HCT116 (cell line): ENCODE data around the gene RYR3. TPM values are rescaled to one million over a fixed set of nuclear protein-coding genes. Genes with fewer than 3 reads are reported as not detected.
"Not testable (repeated sequence)": the region's sequence is repeated elsewhere in the genome, so short reads cannot be mapped to it uniquely, and the experiment has no call there.

Experiments
- ATAC-seq: fragments of 200-7000 bp; cut with Tn5 transposase; 2 replicates; pipeline ENCODE4 v1.9.1; 2020; ENCODE audit warnings: mild to moderate bottlenecking, moderate library complexity
- BruUV-seq: library from RNA; stranded (reverse); fragments of 400-500 nt; replicated peaks from 2 replicates; lab custom pipeline; 2021; lab: Mats Ljungman, UMichigan
- CTCF ChIA-PET: fragments of 300-600 bp; sonication (Branson Sonifier 250); formaldehyde crosslinking; loops from one replicate; lab custom pipeline; 2021; ENCODE audit warnings: antibody characterized with exemption; lab: Charles Lee
- POLR2A ChIA-PET: fragments of 300-600, 350-600 bp; sonication (Branson Sonifier 250); formaldehyde crosslinking; loops from one replicate; lab custom pipeline; 2021; ENCODE audit warnings: antibody characterized with exemption; lab: Charles Lee
- RAD21 ChIA-PET, 2 experiments: fragments of 300-600 bp; sonication (Branson Sonifier 250); formaldehyde crosslinking; loops; one replicate each; lab custom pipeline; 2023; ENCODE audit warnings: low total read pairs in 2 of 2; ENCODE audit not compliant: uncharacterized antibody in 2 of 2, unreplicated experiment in 2 of 2, low non-redundant PET in 1 of 2; lab: Charles Lee
- DNase-seq: peaks from one replicate; pipeline ENCODE4 v3.0.0-alpha.2; 2010; ENCODE audit warnings: low read depth, low spot score
- H2AFZ ChIP-seq: fragments of 200-600 bp; shearing (Covaris generic), sonication (generic); 2 replicates; pipeline ENCODE4 v1.6.1; 2017; ENCODE audit warnings: low read depth, mixed run types, mixed read lengths, antibody characterized with exemption, low read length; ENCODE audit not compliant: poor library complexity, severe bottlenecking
- H3K27ac ChIP-seq: 2 replicates; pipeline ENCODE4 v1.5.1; 2012; ENCODE audit warnings: low read depth, low read length
- H3K27me3 ChIP-seq: fragments of 200-600 bp; sonication (generic); 2 replicates; pipeline ENCODE4 v1.6.1; 2016; ENCODE audit warnings: mixed run types, low read length, mixed read lengths; ENCODE audit not compliant: insufficient read depth
- H3K36me3 ChIP-seq, 2 experiments: fragments of 200-500 bp in 1 of 2; fragments of 200-600 bp in 1 of 2; sonication (Bioruptor generic) in 1 of 2; sonication (generic) in 1 of 2; 2 replicates each; pipeline versions ENCODE4 v1.5.1 to v1.6.1; 2014 to 2016; ENCODE audit warnings: low read length in 2 of 2, inconsistent platforms in 1 of 2, mixed read lengths in 1 of 2, mixed run types in 1 of 2; ENCODE audit not compliant: insufficient read depth in 2 of 2, control insufficient read depth in 1 of 2
- H3K4me1 ChIP-seq, 2 experiments: fragments of 200-600 bp in 1 of 2; sonication (generic) in 1 of 2; 2 replicates each; pipeline versions ENCODE4 v1.5.1 to v1.6.1; 2012 to 2017; ENCODE audit warnings: low read length in 2 of 2, inconsistent platforms in 1 of 2, mild to moderate bottlenecking in 1 of 2, mixed read lengths in 1 of 2, mixed run types in 1 of 2, moderate library complexity in 1 of 2; ENCODE audit not compliant: insufficient read depth in 2 of 2, control insufficient read depth in 1 of 2
- H3K4me2 ChIP-seq: fragments of 200-600 bp; sonication (generic); 2 replicates; pipeline ENCODE4 v1.6.1; 2017; ENCODE audit warnings: mixed run types, low read length, mixed read lengths
- H3K4me3 ChIP-seq, 2 experiments: fragments of 200-600 bp in 1 of 2; sonication (generic) in 1 of 2; replicated peaks in 1 of 2; 2 replicates each; pipeline ENCODE4 v1.5.1; 2011 to 2016; ENCODE audit warnings: low read length in 2 of 2, control low read depth in 1 of 2, low read depth in 1 of 2, mild to moderate bottlenecking in 1 of 2, mixed read lengths in 1 of 2, mixed run types in 1 of 2
- H3K79me2 ChIP-seq: fragments of 200-600 bp; sonication (generic); 2 replicates; pipeline ENCODE4 v1.6.1; 2017; ENCODE audit warnings: mild to moderate bottlenecking, mixed run types, low read length, moderate library complexity, mixed read lengths; ENCODE audit not compliant: insufficient read depth
- H3K9ac ChIP-seq: fragments of 200-600 bp; sonication (generic); 2 replicates; pipeline ENCODE4 v1.6.1; 2016; ENCODE audit warnings: low read length, mixed read lengths
- H3K9me2 ChIP-seq: fragments of 200-600 bp; sonication (generic), shearing (Covaris generic); 2 replicates; pipeline ENCODE4 v1.6.1; 2017; ENCODE audit warnings: mixed run types, mild to moderate bottlenecking, moderate library complexity; ENCODE audit not compliant: insufficient read depth
- H3K9me3 ChIP-seq, 2 experiments: fragments of 200-500 bp in 1 of 2; fragments of 200-600 bp in 1 of 2; sonication (Bioruptor generic) in 1 of 2; sonication (generic) in 1 of 2; 2 replicates each; pipeline ENCODE4 v1.6.1; 2014 to 2017; ENCODE audit warnings: low read length in 2 of 2, mixed read lengths in 2 of 2, inconsistent platforms in 1 of 2, low read depth in 1 of 2, mild to moderate bottlenecking in 1 of 2, mixed run types in 1 of 2, moderate library complexity in 1 of 2; ENCODE audit not compliant: control insufficient read depth in 1 of 2, insufficient read depth in 1 of 2
- H4K20me1 ChIP-seq: fragments of 200-600 bp; sonication (generic), shearing (Covaris generic); 2 replicates; pipeline ENCODE4 v1.6.1; 2017; ENCODE audit warnings: mixed run types, mild to moderate bottlenecking, moderate library complexity; ENCODE audit not compliant: insufficient read depth
- CBX3 ChIP-seq: IDR thresholded peaks from 2 replicates; pipeline ENCODE4 v1.6.1; 2012; ENCODE audit warnings: low read depth
- CEBPB ChIP-seq: IDR thresholded peaks from 2 replicates; pipeline ENCODE4 v1.6.1; 2012; ENCODE audit warnings: low read depth
- ELF1 ChIP-seq: IDR thresholded peaks from 2 replicates; pipeline ENCODE4 v1.6.1; 2012; ENCODE audit warnings: low read depth, borderline replicate concordance
- FOSL1 ChIP-seq: IDR thresholded peaks from 2 replicates; pipeline ENCODE4 v1.6.1; 2012; ENCODE audit warnings: low read depth
- JUND ChIP-seq: IDR thresholded peaks from 2 replicates; pipeline ENCODE4 v1.6.1; 2012
- POLR2A ChIP-seq: IDR thresholded peaks from 2 replicates; pipeline ENCODE4 v1.7.0; 2011; ENCODE audit warnings: borderline replicate concordance; ENCODE audit not compliant: insufficient read depth, insufficient read length; ENCODE audit errors: extremely low read depth
- RAD21 ChIP-seq: IDR thresholded peaks from 2 replicates; pipeline ENCODE4 v1.6.1; 2012; ENCODE audit warnings: low read depth, mild to moderate bottlenecking
- SP1 ChIP-seq: IDR thresholded peaks from 2 replicates; pipeline ENCODE4 v1.6.1; 2012; ENCODE audit warnings: low read depth
- SRF ChIP-seq: IDR thresholded peaks from 2 replicates; pipeline ENCODE4 v1.6.1; 2012; ENCODE audit warnings: low read depth
- YY1 ChIP-seq: IDR thresholded peaks from 2 replicates; pipeline ENCODE4 v1.6.1; 2011; ENCODE audit warnings: low read length, low read depth, moderate library complexity, mild to moderate bottlenecking; ENCODE audit not compliant: insufficient replicate concordance; ENCODE audit errors: extremely low read depth
- ZFX ChIP-seq: fragments of 450-650 bp; IDR thresholded peaks from 2 replicates; pipeline ENCODE4 v1.6.1; 2017
- intact Hi-C: fragments of 100-400 bp; cut with micrococcal nuclease; formaldehyde crosslinking; loops from 2 replicates; pipeline ENCODE4 v1.10.0; 2022
- total RNA-seq: library from RNA; stranded (reverse); gene quantifications from one replicate; pipeline ENCODE4 v1.2.1, GENCODE V29; 2021; ENCODE audit not compliant: unreplicated experiment
- TF ChIP-seq, protein P1 (sequence below): IDR thresholded peaks from 2 replicates; pipeline ENCODE4 v1.6.1; 2011; ENCODE audit warnings: mild to moderate bottlenecking, low read length, moderate library complexity; ENCODE audit not compliant: insufficient replicate concordance; ENCODE audit errors: extremely low read depth
- TF ChIP-seq, protein P2 (sequence below): IDR thresholded peaks from 2 replicates; pipeline ENCODE4 v1.6.1; 2012

The RYR3 gene
- total RNA-seq, 1 experiment from 2014 or later = not detected

DNA sequence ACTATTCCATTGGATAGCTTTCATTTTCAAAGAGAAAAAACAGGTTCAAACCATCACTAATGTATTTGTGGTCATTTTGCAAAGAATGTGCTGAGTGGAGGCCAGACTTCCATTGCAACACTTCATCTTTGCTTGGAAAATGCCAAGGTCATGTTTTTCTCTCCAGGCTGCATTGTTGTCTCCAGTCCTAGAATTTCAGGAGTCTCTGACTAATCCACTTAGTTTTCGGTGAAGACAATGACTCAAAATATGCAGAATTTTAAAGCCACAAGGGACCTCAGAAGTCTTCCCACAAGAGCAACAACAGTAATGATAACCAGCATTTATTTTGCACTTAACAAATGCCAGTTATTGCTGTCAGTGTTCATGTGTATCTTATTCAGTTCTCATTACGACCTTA is 277.0 kb downstream of the RYR3 start:
- H3K9me3 ChIP-seq = no peaks in the 10 kb centered on the region
- ChIA-PET POLR2A (no interaction called here), CTCF (no interaction called here), RAD21 (no interaction called here)
- H3K36me3 ChIP-seq = no peaks in the 10 kb centered on the region
- ATAC-seq (no peak), DNase-seq (no peak)
- no peaks in the 10 kb centered on the region for H3K9me2 ChIP-seq
- H3K4me3 ChIP-seq = no peak overlapping the region
- no peak overlapping the region for H3K4me2 ChIP-seq
- H3K27ac ChIP-seq = no peak overlapping the region
- no peak overlapping the region for H3K9ac ChIP-seq
- TF ChIP-seq ZFX (no peak), POLR2A (no peak), SRF (no peak)
- intact Hi-C loops = no loop called here
- H3K27me3 ChIP-seq = peaks cover 59% of the 10 kb centered on the region
- H3K4me1 ChIP-seq = no peaks in the 10 kb centered on the region
- no TSS peak for BruUV-seq
- H4K20me1 ChIP-seq = no peaks in the 10 kb centered on the region
- no peak overlapping the region for H2AFZ ChIP-seq
- H3K79me2 ChIP-seq = no peaks in the 10 kb centered on the region

DNA sequence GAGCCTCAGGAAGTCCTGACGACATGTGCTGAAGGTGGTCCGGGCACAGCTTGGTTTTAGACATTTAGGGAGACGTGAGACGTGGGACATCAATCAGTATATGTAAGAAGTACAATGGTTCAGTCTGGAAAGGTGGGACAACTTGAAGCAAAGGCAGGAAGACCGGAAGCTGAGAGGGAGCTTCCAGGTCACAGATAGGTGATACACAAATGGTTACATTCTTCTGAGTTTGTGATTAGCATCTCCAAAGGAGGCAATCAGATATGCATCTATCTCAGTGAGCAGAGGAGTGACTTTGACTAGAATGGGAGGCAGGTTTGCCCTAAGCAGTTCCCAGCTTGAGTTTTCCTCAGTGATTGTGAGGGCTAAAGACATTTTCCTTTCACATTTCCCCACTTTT is 282.1 kb downstream of the RYR3 start:
- Histone ChIP-seq H3K36me3 (no peaks in the 10 kb centered on the region), H3K9ac (no peak overlapping the region), H3K79me2 (no peaks in the 10 kb centered on the region), H3K9me2 (no peaks in the 10 kb centered on the region), H3K4me3 (no peak overlapping the region), H3K4me2 (no peak overlapping the region), H4K20me1 (no peaks in the 10 kb centered on the region), H3K9me3 (no peaks in the 10 kb centered on the region), H3K4me1 (no peaks in the 10 kb centered on the region), H2AFZ (no peak overlapping the region), H3K27me3 (peaks cover 41% of the 10 kb centered on the region), H3K27ac (no peak overlapping the region)
- RAD21 ChIA-PET = no interaction called here
- ATAC-seq = no peak
- TF ChIP-seq SRF (no peak), FOSL1 (no peak), JUND (no peak), RAD21 (no peak), CEBPB (no peak), CBX3 (no peak), SP1 (no peak), ELF1 (no peak), YY1 (no peak)
- TF ChIP-seq, protein P1, sequence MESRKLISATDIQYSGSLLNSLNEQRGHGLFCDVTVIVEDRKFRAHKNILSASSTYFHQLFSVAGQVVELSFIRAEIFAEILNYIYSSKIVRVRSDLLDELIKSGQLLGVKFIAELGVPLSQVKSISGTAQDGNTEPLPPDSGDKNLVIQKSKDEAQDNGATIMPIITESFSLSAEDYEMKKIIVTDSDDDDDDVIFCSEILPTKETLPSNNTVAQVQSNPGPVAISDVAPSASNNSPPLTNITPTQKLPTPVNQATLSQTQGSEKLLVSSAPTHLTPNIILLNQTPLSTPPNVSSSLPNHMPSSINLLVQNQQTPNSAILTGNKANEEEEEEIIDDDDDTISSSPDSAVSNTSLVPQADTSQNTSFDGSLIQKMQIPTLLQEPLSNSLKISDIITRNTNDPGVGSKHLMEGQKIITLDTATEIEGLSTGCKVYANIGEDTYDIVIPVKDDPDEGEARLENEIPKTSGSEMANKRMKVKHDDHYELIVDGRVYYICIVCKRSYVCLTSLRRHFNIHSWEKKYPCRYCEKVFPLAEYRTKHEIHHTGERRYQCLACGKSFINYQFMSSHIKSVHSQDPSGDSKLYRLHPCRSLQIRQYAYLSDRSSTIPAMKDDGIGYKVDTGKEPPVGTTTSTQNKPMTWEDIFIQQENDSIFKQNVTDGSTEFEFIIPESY = no peak
- TF ChIP-seq, protein P2, sequence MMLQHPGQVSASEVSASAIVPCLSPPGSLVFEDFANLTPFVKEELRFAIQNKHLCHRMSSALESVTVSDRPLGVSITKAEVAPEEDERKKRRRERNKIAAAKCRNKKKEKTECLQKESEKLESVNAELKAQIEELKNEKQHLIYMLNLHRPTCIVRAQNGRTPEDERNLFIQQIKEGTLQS = no peak
- POLR2A ChIA-PET = no interaction called here
- intact Hi-C loops = no loop called here
- DNase-seq = no peak
- BruUV-seq = no TSS peak
- CTCF ChIA-PET = no interaction called here

DNA sequence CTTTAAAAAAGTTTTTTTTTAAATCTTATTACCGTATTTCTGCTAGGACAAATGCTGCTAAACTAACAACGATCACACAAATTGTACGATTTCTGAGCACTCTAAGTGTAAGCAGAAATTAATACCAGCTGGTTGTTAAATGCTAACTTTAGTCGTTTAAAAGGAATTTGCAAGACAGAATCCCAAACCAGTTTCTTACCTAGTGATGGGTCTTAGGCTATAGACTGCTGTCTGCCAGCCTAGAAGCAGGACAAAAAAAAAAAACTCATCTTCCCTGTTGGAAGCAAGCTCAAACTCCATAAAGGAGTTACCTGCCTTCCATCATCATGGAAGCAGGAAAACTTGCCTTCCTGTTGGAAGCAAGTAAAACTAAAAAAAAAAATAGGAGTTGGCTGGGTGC is 287.6 kb downstream of the RYR3 start:
- H3K9me2 ChIP-seq, H3K9ac ChIP-seq, H3K4me2 ChIP-seq, RAD21 ChIA-PET, H3K27ac ChIP-seq, H3K79me2 ChIP-seq, H2AFZ ChIP-seq, H3K9me3 ChIP-seq, H3K4me3 ChIP-seq, DNase-seq, POLR2A ChIA-PET, H3K36me3 ChIP-seq, BruUV-seq, H3K4me1 ChIP-seq, ATAC-seq, H4K20me1 ChIP-seq, intact Hi-C loops: not testable (repeated sequence)
- CTCF ChIA-PET = interaction anchor here (0.7 to 0.8 kb wide), 2 partner anchors 103 to 357 kb away, joined by 3 to 4 read pairs; no protein-coding TSS in a partner anchor
- H3K27me3 ChIP-seq = peaks cover 45% of the 10 kb centered on the region
